NT2/D1 (cell line): ENCODE data around the gene ZNF610.
"Not testable (repeated sequence)": the region's sequence is repeated elsewhere in the genome, so short reads cannot be mapped to it uniquely, and the experiment has no call there.

Experiments
- DNase-seq: peaks from one replicate; pipeline ENCODE4 v3.0.0-alpha.2; 2011; ENCODE audit warnings: low read depth, low spot score
- H3K27me3 ChIP-seq: 2 replicates; pipeline ENCODE4 v1.6.0; 2011; ENCODE audit warnings: mild to moderate bottlenecking; ENCODE audit not compliant: insufficient read length, insufficient read depth
- H3K36me3 ChIP-seq: 2 replicates; pipeline ENCODE4 v1.6.1; 2011; ENCODE audit warnings: mild to moderate bottlenecking, low read length, mixed read lengths; ENCODE audit not compliant: insufficient read depth, insufficient read length
- H3K4me1 ChIP-seq: 2 replicates; pipeline ENCODE4 v1.5.1; 2011; ENCODE audit not compliant: insufficient read depth, insufficient read length
- H3K4me3 ChIP-seq: 2 replicates; pipeline ENCODE4 v1.5.1; 2011; ENCODE audit warnings: low read depth; ENCODE audit not compliant: insufficient read length
- H3K9ac ChIP-seq: 2 replicates; pipeline ENCODE4 v1.6.0; 2011; ENCODE audit warnings: low read depth; ENCODE audit not compliant: insufficient read length
- H3K9me3 ChIP-seq: 2 replicates; pipeline ENCODE4 v1.5.1; 2011; ENCODE audit warnings: mild to moderate bottlenecking, low read length; ENCODE audit not compliant: insufficient read depth
- SUZ12 ChIP-seq: IDR thresholded peaks from 2 replicates; pipeline ENCODE4 v1.6.1; 2011; ENCODE audit not compliant: insufficient read length, insufficient read depth; ENCODE audit errors: extremely low read depth
- YY1 ChIP-seq: IDR thresholded peaks from 2 replicates; pipeline ENCODE4 v1.6.1; 2011; ENCODE audit not compliant: insufficient read length, insufficient read depth
- ZNF274 ChIP-seq: IDR thresholded peaks from 2 replicates; pipeline ENCODE4 v1.6.1; 2011; ENCODE audit warnings: mild to moderate bottlenecking, low read depth, low read length

ZNF610 gene

GRCh38 chr19:52307275-52307674 is 28.8 kb upstream of the ZNF610 start:
- H3K4me3 ChIP-seq, result no peak overlapping the region
- H3K36me3 ChIP-seq, result peaks cover 57% of the 10 kb centered on the region
- no peaks in the 10 kb centered on the region for H3K4me1 ChIP-seq
- peaks cover 67% of the 10 kb centered on the region for H3K9me3 ChIP-seq
- no peaks in the 10 kb centered on the region for H3K27me3 ChIP-seq
- no peak for DNase-seq
- H3K9ac ChIP-seq, result no peak overlapping the region
- TF ChIP-seq YY1 (no peak), SUZ12 (no peak), ZNF274 (no peak)

DNA sequence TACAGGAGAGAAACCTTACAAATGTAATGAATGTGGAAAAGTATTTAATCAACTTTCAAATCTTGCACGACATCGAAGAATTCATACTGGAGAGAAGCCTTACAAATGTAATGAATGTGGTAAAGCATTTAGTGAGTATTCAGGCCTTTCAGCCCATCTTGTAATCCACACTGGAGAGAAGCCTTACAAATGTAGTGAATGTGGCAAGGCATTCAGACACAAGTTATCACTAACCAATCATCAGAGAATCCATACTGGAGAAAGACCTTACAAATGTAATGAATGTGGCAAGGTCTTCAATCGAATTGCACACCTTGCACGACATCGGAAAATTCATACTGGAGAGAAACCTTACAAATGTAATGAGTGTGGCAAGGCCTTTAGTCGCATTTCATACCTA is 13.6 kb upstream of the ZNF610 start:
- TF ChIP-seq ZNF274, result peak; percentile 34; the same call in 1 of the 2 replicates
- no peak for TF ChIP-seq YY1
- Histone ChIP-seq H3K4me1 (no peaks in the 10 kb centered on the region), H3K27me3 (no peaks in the 10 kb centered on the region), H3K36me3 (peaks cover 46% of the 10 kb centered on the region), H3K9me3 (peaks cover 74% of the 10 kb centered on the region), H3K4me3 (no peak overlapping the region), H3K9ac (no peak overlapping the region)
- DNase-seq, result no peak

DNA sequence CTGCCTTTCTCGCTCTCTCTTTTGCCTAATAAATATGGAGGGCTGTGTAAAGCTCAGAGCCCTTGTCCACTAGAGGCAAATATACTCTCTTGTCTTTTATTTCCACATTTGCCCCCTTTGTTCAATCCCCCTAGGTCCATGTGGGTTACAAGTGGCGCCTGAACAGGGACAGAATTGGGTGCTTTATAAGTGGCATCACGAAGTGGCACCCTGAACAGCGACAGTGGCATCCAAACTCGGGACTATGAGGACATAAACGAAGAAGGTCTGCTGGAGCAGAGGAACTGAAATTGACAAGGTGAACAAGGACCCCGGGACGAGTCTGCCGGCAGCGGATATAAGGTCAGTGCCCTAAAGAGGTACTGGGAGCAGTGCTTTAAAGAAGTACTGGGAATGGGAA is 4.3 kb upstream of the ZNF610 start:
- no peaks in the 10 kb centered on the region for H3K4me1 ChIP-seq
- no peak for DNase-seq
- no peaks in the 10 kb centered on the region for H3K36me3 ChIP-seq
- H3K27me3 ChIP-seq, result no peaks in the 10 kb centered on the region
- no peak overlapping the region for H3K9ac ChIP-seq
- no peak overlapping the region for H3K4me3 ChIP-seq
- no peak for TF ChIP-seq ZNF274
- TF ChIP-seq YY1, result no peak
- TF ChIP-seq SUZ12, result no peak
- H3K9me3 ChIP-seq, result peaks cover 45% of the 10 kb centered on the region

- no peaks in the 10 kb centered on the region for H3K4me1 ChIP-seq
- DNase-seq, result no peak
- peak overlapping the region; percentile 91 for H3K9ac ChIP-seq
- no peak for TF ChIP-seq YY1
- no peak for TF ChIP-seq SUZ12
- no peak for TF ChIP-seq ZNF274
- H3K4me3 ChIP-seq, result peak overlapping the region; percentile 79
- peaks cover 33% of the 10 kb centered on the region for H3K9me3 ChIP-seq
- peaks cover 10% of the 10 kb centered on the region for H3K36me3 ChIP-seq
- H3K27me3 ChIP-seq, result no peaks in the 10 kb centered on the region
Measured at GRCh38 chr19:52335768-52336116, 301 bp upstream of the ZNF610 start.

DNA sequence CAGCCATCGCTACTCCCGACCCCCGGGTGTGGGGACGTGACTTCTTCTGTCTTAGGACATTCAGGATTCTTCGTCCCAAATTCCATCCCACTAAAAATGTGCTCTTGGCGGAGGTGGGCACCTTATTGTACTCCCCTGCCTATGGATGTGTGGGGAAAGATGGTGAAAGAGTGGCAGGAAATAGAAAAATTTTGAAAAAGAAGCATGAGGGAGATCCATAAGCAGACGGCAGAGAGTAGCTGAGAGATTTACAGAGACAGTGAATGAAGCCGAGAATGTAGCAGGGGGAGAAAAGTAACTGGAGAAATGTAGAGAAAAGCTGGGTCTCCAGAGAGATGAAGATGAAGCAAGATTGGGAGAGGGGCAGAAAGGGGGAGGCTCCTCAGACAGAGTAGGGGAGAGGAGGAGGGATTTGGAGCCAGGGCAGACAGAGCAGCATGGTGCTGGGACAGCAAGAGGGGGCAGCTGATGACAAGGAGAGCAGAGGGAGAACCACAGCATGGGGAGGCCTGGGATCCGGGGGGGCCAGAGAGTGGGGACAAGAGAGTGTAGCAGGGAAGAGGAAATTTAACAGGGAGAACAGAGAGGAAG is 843 bp downstream of the ZNF610 start:
- Histone ChIP-seq H3K27me3 (no peaks in the 10 kb centered on the region), H3K9ac (peak overlapping the region; percentile 91), H3K4me3 (peak overlapping the region; percentile 79), H3K9me3 (peaks cover 22% of the 10 kb centered on the region; the same call in 1 of the 2 replicates), H3K4me1 (no peaks in the 10 kb centered on the region), H3K36me3 (peaks cover 10% of the 10 kb centered on the region)
- no peak for DNase-seq
- no peak for TF ChIP-seq YY1
- no peak for TF ChIP-seq ZNF274
- no peak for TF ChIP-seq SUZ12

GRCh38 chr19:52339022-52339421 is 3.0 kb downstream of the ZNF610 start:
- peaks cover 10% of the 10 kb centered on the region for H3K36me3 ChIP-seq
- not testable (repeated sequence) for H3K4me1 ChIP-seq, DNase-seq

DNA sequence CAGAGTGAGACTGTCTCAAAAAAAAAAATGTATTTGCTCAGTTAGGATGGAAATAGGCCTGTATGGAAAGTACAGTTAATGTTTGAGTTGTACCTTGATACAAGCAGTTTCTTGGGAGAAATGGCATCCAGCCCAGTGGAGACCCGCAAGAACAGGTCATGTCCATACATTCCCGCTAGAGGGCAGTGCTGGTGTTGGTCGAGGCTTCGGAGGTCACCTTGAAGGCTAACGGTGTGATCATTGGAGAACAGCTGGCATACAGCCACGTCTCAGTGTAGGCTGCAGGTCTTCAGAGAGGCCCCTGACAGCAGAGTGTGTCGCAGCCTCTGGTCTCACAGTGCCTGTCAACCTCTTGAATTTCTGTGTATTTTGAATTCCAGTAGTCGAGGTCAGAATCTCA is 7.5 kb downstream of the ZNF610 start:
- Histone ChIP-seq H3K4me1 (no peaks in the 10 kb centered on the region), H3K4me3 (no peak overlapping the region), H3K36me3 (peaks cover 16% of the 10 kb centered on the region), H3K9me3 (no peaks in the 10 kb centered on the region), H3K27me3 (no peaks in the 10 kb centered on the region), H3K9ac (no peak overlapping the region)
- TF ChIP-seq ZNF274 (no peak), YY1 (no peak), SUZ12 (no peak)
- DNase-seq, result peak; percentile 63

More at GRCh38 chr19:52339022-52339421, 3.0 kb downstream of the ZNF610 start:
- not testable (repeated sequence) for H3K9me3 ChIP-seq, H3K9ac ChIP-seq, H3K27me3 ChIP-seq, H3K4me3 ChIP-seq

DNA sequence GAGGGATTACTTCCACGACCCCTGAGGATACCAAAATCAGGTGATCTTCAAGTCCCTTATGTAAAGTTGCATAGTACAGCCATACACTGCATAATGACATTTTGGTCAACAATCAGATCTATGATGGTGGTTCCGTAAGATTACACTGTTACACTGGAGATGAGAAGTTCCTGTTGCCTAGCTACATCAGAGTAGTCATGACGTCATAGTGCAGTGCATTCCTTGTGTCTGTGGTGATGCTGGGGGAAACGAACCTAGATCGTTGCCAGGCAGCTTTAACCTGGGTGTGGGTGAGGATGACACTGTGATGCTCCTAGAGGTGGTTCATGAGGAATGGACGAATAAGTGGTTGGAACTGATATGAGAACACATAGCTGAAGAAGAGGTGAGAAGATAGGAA is 9.1 kb downstream of the ZNF610 start:
- no peak for TF ChIP-seq ZNF274
- no peak for TF ChIP-seq SUZ12
- no peak for TF ChIP-seq YY1
- Histone ChIP-seq H3K27me3 (no peaks in the 10 kb centered on the region), H3K9me3 (no peaks in the 10 kb centered on the region), H3K9ac (no peak overlapping the region), H3K36me3 (peaks cover 27% of the 10 kb centered on the region), H3K4me3 (no peak overlapping the region), H3K4me1 (no peaks in the 10 kb centered on the region)
- no peak for DNase-seq
